ENCODE measurements around the gene EDA.

EDA gene

GRCh38 chrX:69906447-69906846, 290.5 kb downstream of the EDA start:
- no peaks in the 10 kb centered on the region for H3K27me3 ChIP-seq (replicated peaks; ENCODE audit: insufficient read depth, low read length)
- H3K36me3 ChIP-seq (replicated peaks; ENCODE audit: insufficient read depth, low read length): no peaks in the 10 kb centered on the region
- H3K9me2 ChIP-seq (replicated peaks; ENCODE audit: insufficient read depth, low read length): no peaks in the 10 kb centered on the region
- no peaks in the 10 kb centered on the region for H3K4me1 ChIP-seq (ENCODE audit: low read length)
- H3K4me2 ChIP-seq (ENCODE audit: low read depth, low read length): no peak overlapping the region
- H3K9me3 ChIP-seq (replicated peaks; ENCODE audit: insufficient read depth, low read length): no peaks in the 10 kb centered on the region
- H3F3A ChIP-seq (ENCODE audit: insufficient read depth, low read length): no peaks in the 10 kb centered on the region
- TF ChIP-seq EZH2phosphoT487 (IDR thresholded peaks at IDR 0.05; ENCODE audit: low read length) (no peak), EZH2 (optimal IDR thresholded peaks at IDR 0.05; ENCODE audit: low read depth, low read length) (no peak), CTCF (IDR thresholded peaks at IDR 0.05; ENCODE audit: low read length) (no peak)
- no peaks in the 10 kb centered on the region for H4K20me1 ChIP-seq (ENCODE audit: insufficient read depth, low read length)
- H2AFZ ChIP-seq (ENCODE audit: low read length): no peak overlapping the region
- no peak overlapping the region for H3K27ac ChIP-seq (ENCODE audit: low read length)
- no peaks in the 10 kb centered on the region for H3K79me2 ChIP-seq (ENCODE audit: low read length)
- H3K4me3 ChIP-seq (ENCODE audit: low read length): no peak overlapping the region
- no peak for DNase-seq
- H3K9ac ChIP-seq (ENCODE audit: low read length): no peak overlapping the region

- no peak for TF ChIP-seq EZH2 (optimal IDR thresholded peaks at IDR 0.05; ENCODE audit: low read depth, low read length)
- TF ChIP-seq CTCF (IDR thresholded peaks at IDR 0.05; ENCODE audit: low read length): no peak
- TF ChIP-seq EZH2phosphoT487 (IDR thresholded peaks at IDR 0.05; ENCODE audit: low read length): no peak
- Histone ChIP-seq H2AFZ (ENCODE audit: low read length) (no peak overlapping the region), H4K20me1 (ENCODE audit: insufficient read depth, low read length) (no peaks in the 10 kb centered on the region), H3K27ac (ENCODE audit: low read length) (no peak overlapping the region), H3K27me3 (replicated peaks; ENCODE audit: insufficient read depth, low read length) (no peaks in the 10 kb centered on the region), H3K4me3 (ENCODE audit: low read length) (no peak overlapping the region), H3K9me2 (replicated peaks; ENCODE audit: insufficient read depth, low read length) (no peaks in the 10 kb centered on the region), H3F3A (ENCODE audit: insufficient read depth, low read length) (no peaks in the 10 kb centered on the region), H3K4me1 (ENCODE audit: low read length) (no peaks in the 10 kb centered on the region), H3K9ac (ENCODE audit: low read length) (no peak overlapping the region), H3K4me2 (ENCODE audit: low read depth, low read length) (no peak overlapping the region), H3K36me3 (replicated peaks; ENCODE audit: insufficient read depth, low read length) (no peaks in the 10 kb centered on the region), H3K9me3 (replicated peaks; ENCODE audit: insufficient read depth, low read length) (no peaks in the 10 kb centered on the region), H3K79me2 (ENCODE audit: low read length) (no peaks in the 10 kb centered on the region)
- no peak for DNase-seq
Observed at GRCh38 chrX:69914781-69915180, 298.9 kb downstream of the EDA start.

GRCh38 chrX:69919749-69920148, 303.8 kb downstream of the EDA start:
- no peaks in the 10 kb centered on the region for H4K20me1 ChIP-seq (ENCODE audit: insufficient read depth, low read length)
- H3K4me2 ChIP-seq (ENCODE audit: low read depth, low read length): no peak overlapping the region
- no peak overlapping the region for H3K9ac ChIP-seq (ENCODE audit: low read length)
- H3F3A ChIP-seq (ENCODE audit: insufficient read depth, low read length): no peaks in the 10 kb centered on the region
- no peaks in the 10 kb centered on the region for H3K36me3 ChIP-seq (replicated peaks; ENCODE audit: insufficient read depth, low read length)
- H3K79me2 ChIP-seq (ENCODE audit: low read length): no peaks in the 10 kb centered on the region
- H3K27me3 ChIP-seq (replicated peaks; ENCODE audit: insufficient read depth, low read length): no peaks in the 10 kb centered on the region
- H3K4me1 ChIP-seq (ENCODE audit: low read length): no peaks in the 10 kb centered on the region
- no peak overlapping the region for H3K27ac ChIP-seq (ENCODE audit: low read length)
- H2AFZ ChIP-seq (ENCODE audit: low read length): no peak overlapping the region
- no peaks in the 10 kb centered on the region for H3K9me3 ChIP-seq (replicated peaks; ENCODE audit: insufficient read depth, low read length)
- TF ChIP-seq EZH2 (optimal IDR thresholded peaks at IDR 0.05; ENCODE audit: low read depth, low read length): no peak
- TF ChIP-seq EZH2phosphoT487 (IDR thresholded peaks at IDR 0.05; ENCODE audit: low read length): no peak
- DNase-seq: no peak
- no peaks in the 10 kb centered on the region for H3K9me2 ChIP-seq (replicated peaks; ENCODE audit: insufficient read depth, low read length)
- no peak overlapping the region for H3K4me3 ChIP-seq (ENCODE audit: low read length)

GRCh38 chrX:69932323-69932722, 316.4 kb downstream of the EDA start:
- Histone ChIP-seq H4K20me1 (ENCODE audit: insufficient read depth, low read length) (no peaks in the 10 kb centered on the region), H3K27me3 (replicated peaks; ENCODE audit: insufficient read depth, low read length) (no peaks in the 10 kb centered on the region), H3K4me2 (ENCODE audit: low read depth, low read length) (no peak overlapping the region), H3K27ac (ENCODE audit: low read length) (no peak overlapping the region), H2AFZ (ENCODE audit: low read length) (no peak overlapping the region), H3K4me1 (ENCODE audit: low read length) (no peaks in the 10 kb centered on the region), H3K9ac (ENCODE audit: low read length) (no peak overlapping the region), H3K4me3 (ENCODE audit: low read length) (no peak overlapping the region), H3F3A (ENCODE audit: insufficient read depth, low read length) (no peaks in the 10 kb centered on the region), H3K9me2 (replicated peaks; ENCODE audit: insufficient read depth, low read length) (no peaks in the 10 kb centered on the region), H3K9me3 (replicated peaks; ENCODE audit: insufficient read depth, low read length) (no peaks in the 10 kb centered on the region), H3K36me3 (replicated peaks; ENCODE audit: insufficient read depth, low read length) (no peaks in the 10 kb centered on the region), H3K79me2 (ENCODE audit: low read length) (no peaks in the 10 kb centered on the region)
- DNase-seq: no peak
- TF ChIP-seq CTCF (IDR thresholded peaks at IDR 0.05; ENCODE audit: low read length) (no peak), EZH2 (optimal IDR thresholded peaks at IDR 0.05; ENCODE audit: low read depth, low read length) (no peak), EZH2phosphoT487 (IDR thresholded peaks at IDR 0.05; ENCODE audit: low read length) (no peak)
